Measurements from ENCODE around the gene STX16. TPM values are rescaled to one million over a fixed set of nuclear protein-coding genes. Genes with fewer than 3 reads are reported as not detected.

STX16 gene
- total RNA-seq, 1 donor from 2014 or later = 87.5 TPM

DNA sequence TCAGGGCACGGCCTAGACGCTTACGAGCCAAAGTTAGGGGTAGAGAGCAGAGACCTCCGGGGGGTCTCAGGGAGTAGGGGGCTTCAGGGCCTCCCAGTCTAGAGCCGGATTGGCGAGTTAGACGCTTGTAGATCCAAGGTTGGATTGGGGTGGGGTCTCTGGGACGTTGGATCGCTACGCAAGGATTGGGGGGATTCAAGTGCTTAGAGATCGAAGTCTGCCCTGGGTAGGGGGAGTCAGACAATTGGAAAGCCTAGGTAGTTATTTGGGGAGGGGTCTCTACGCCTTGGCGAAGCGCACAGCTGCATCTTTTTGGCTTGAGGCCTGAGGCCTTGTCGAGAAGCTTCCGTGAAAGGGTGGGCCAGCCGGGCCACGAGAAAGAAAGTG lies 469 bp downstream of the STX16 start:
- Mint-ChIP-seq H3K36me3 (no peaks in the 10 kb centered on the region), H3K27me3 (ENCODE audit: low read depth) (no peaks in the 10 kb centered on the region), H3K4me3 (peak overlapping the region; percentile 92), H3K9me3 (no peaks in the 10 kb centered on the region), H3K27ac (peak overlapping the region; percentile 96), H3K4me1 (peaks cover 37% of the 10 kb centered on the region)
- DNase-seq (ENCODE audit: low spot score in 2 of 2, unreplicated experiment in 2 of 2) = peak; percentile 38 to 76
- TF ChIP-seq CTCF (IDR thresholded peaks at IDR 0.05; ENCODE audit: unreplicated experiment) = no peak

DNA sequence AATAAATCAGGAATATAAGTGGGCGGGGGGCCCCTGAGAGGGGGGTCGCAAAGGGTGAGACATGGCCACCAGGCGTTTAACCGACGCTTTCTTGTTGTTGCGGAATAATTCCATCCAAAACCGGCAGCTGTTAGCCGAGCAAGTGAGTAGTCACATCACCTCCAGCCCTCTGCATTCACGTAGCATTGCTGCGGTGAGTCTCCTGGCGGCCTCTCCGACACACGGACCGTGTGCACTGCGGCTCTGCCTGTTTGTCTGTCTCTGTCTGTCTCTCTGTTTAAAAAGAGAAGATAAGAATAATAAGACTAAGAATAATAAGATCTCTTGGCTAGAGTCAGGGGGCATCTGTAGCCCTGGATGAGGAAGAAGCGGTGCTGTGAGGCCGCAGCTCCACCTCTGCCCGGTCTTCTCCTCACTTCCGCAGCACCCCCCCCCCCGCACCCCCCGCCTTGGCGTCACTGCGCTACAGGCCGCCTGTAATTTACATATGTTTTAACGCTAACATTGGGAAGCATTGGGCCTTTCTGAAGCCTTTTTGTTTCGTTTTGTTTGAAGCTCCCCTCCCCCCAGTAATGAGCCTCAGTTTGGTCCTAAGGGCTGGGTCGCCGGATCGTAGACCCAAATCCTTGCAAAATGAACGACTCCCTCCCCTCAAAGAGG lies 993 bp downstream of the STX16 start:
- Mint-ChIP-seq H3K36me3 (no peaks in the 10 kb centered on the region), H3K27me3 (ENCODE audit: low read depth) (no peaks in the 10 kb centered on the region), H3K4me3 (peak overlapping the region; percentile 92), H3K4me1 (peaks cover 39% of the 10 kb centered on the region), H3K9me3 (no peaks in the 10 kb centered on the region), H3K27ac (peak overlapping the region; percentile 96)
- TF ChIP-seq CTCF (IDR thresholded peaks at IDR 0.05; ENCODE audit: unreplicated experiment) = no peak
- DNase-seq (ENCODE audit: low spot score in 2 of 2, unreplicated experiment in 2 of 2) = no peak

- H3K9me3 Mint-ChIP-seq = no peaks in the 10 kb centered on the region
- H3K4me3 Mint-ChIP-seq = peak overlapping the region; percentile 92
- H3K27me3 Mint-ChIP-seq (ENCODE audit: low read depth) = no peaks in the 10 kb centered on the region
- TF ChIP-seq CTCF (IDR thresholded peaks at IDR 0.05; ENCODE audit: unreplicated experiment) = no peak
- peaks cover 46% of the 10 kb centered on the region for H3K4me1 Mint-ChIP-seq
- peak overlapping the region; percentile 96 for H3K27ac Mint-ChIP-seq
- DNase-seq (ENCODE audit: low spot score in 2 of 2, unreplicated experiment in 2 of 2) = no peak
- no peaks in the 10 kb centered on the region for H3K36me3 Mint-ChIP-seq
Observed at GRCh38 chr20:58652606-58653294, 1.7 kb downstream of the STX16 start.

DNA sequence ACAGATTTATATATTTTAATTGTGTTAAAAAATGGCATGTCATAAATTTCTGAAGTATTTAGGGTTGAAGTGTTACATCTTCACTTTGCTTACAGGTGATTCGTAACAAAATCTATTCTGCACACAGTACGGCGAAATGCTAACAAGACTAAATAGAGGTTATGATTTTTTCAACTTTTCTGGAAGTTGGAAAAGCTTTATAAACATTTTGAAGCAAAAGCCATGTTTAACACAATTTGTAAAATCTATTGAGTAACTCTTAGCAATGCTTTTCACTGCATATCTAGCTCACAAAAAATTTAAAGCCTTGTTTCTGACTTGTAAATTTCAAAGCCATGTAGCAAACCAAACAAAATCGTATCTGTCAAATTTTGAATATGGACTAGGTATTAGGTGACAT lies 3.3 kb downstream of the STX16 start:
- Mint-ChIP-seq H3K27ac (no peak overlapping the region), H3K36me3 (no peaks in the 10 kb centered on the region), H3K4me3 (peak overlapping the region; percentile 26), H3K9me3 (no peaks in the 10 kb centered on the region), H3K27me3 (ENCODE audit: low read depth) (no peaks in the 10 kb centered on the region), H3K4me1 (peaks cover 51% of the 10 kb centered on the region)
- no peak for TF ChIP-seq CTCF (IDR thresholded peaks at IDR 0.05; ENCODE audit: unreplicated experiment)
- DNase-seq (ENCODE audit: low spot score in 2 of 2, unreplicated experiment in 2 of 2) = no peak

DNA sequence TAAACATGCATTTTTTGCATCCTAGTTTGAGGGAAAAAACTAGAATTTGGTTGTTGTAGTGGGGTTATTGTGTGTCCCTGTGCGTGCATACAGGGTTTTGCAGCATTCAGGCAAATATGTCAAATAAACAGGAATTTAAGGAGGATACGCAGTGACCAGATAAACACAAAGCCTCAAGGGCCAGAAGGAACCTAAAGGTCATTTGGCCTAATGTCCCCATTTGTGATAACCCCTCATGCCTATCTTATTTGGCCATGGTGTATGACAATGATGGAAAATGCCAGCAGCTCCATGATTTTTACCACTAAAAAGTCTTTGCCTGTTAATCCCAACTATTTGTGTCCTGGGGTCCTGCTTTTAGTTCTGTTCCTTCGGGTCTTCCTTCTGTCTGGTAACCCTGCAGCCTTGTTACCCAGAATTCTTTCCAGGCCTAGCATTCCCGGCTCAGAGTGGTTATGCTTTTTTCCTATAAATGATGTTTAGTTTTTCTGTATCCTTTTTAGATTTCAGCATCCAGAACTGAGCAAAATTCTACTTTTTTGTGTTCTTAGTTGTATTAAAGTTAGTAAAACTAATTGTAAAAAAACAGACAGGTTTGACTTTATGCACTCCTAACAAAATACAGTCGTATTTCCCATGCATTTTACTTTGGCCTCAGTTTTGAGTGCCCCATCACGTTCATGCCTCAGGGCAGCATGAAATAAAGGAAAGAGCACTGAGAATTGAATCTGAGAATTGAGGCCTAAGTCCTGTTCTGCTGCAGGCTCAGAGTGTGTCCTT lies 4.4 kb downstream of the STX16 start:
- Mint-ChIP-seq H3K27ac (no peak overlapping the region), H3K9me3 (no peaks in the 10 kb centered on the region), H3K36me3 (no peaks in the 10 kb centered on the region), H3K4me3 (peak overlapping the region; percentile 42), H3K4me1 (peaks cover 58% of the 10 kb centered on the region), H3K27me3 (ENCODE audit: low read depth) (no peaks in the 10 kb centered on the region)
- DNase-seq (ENCODE audit: low spot score in 2 of 2, unreplicated experiment in 2 of 2) = no peak
- no peak for TF ChIP-seq CTCF (IDR thresholded peaks at IDR 0.05; ENCODE audit: unreplicated experiment)
